ENCODE results near the gene CYB5B. TPM values are rescaled to one million over a fixed set of nuclear protein-coding genes. Genes with fewer than 3 reads are reported as not detected.
"Not testable (repeated sequence)": the region's sequence is repeated elsewhere in the genome, so short reads cannot be mapped to it uniquely, and the experiment has no call there.

CYB5B gene
- total RNA-seq, 2 experiments from 2014 or later = 179 to 183 TPM

- Mint-ChIP-seq H3K4me3 (no peak overlapping the region), H3K36me3 (ENCODE audit: low read depth) (no peaks in the 10 kb centered on the region), H3K9me3 (ENCODE audit: insufficient read depth) (no peaks in the 10 kb centered on the region), H3K4me1 (ENCODE audit: low read depth) (peaks cover 27% of the 10 kb centered on the region), H3K27ac (peak overlapping the region; percentile 86), H3K27me3 (ENCODE audit: low read depth) (no peaks in the 10 kb centered on the region)
- no peak for ATAC-seq
- ChIA-PET CTCF (interaction anchor here (0.8 to 5.4 kb wide), 3 partner anchors 11 to 1082 kb away, joined by 3 to 39 read pairs (median 10); no protein-coding TSS in a partner anchor), POLR2A (interaction anchor here (0.9 kb wide), 1 partner anchor 9 kb away, joined by 3 read pairs; no protein-coding TSS in a partner anchor)
- no peak for DNase-seq
Observed at GRCh38 chr16:69410219-69410990, 14.0 kb upstream of the CYB5B start.

GRCh38 chr16:69411064-69411985, 13.1 kb upstream of the CYB5B start:
- Mint-ChIP-seq H3K4me1 (ENCODE audit: low read depth) (peaks cover 27% of the 10 kb centered on the region), H3K36me3 (ENCODE audit: low read depth) (no peaks in the 10 kb centered on the region), H3K27me3 (ENCODE audit: low read depth) (no peaks in the 10 kb centered on the region), H3K9me3 (ENCODE audit: insufficient read depth) (no peaks in the 10 kb centered on the region), H3K27ac (peak overlapping the region; percentile 86), H3K4me3 (peak overlapping the region; percentile 49)
- ATAC-seq = peak; percentile 70
- CTCF ChIA-PET = interaction anchor here (0.8 to 5.4 kb wide), 6 partner anchors 12 to 1083 kb away, joined by 3 to 39 read pairs (median 7); no protein-coding TSS in a partner anchor
- POLR2A ChIA-PET = interaction anchor here (0.7 kb wide), 1 partner anchor 15 kb away, joined by 3 read pairs; no protein-coding TSS in a partner anchor
- DNase-seq = peak; percentile 43

- ChIA-PET CTCF (interaction anchor here (1.5 to 5.4 kb wide), 3 partner anchors 13 to 152 kb away, joined by 4 to 39 read pairs (median 10); no protein-coding TSS in a partner anchor), POLR2A (interaction anchor here (0.7 kb wide), 1 partner anchor 16 kb away, joined by 3 read pairs; no protein-coding TSS in a partner anchor)
- no peak overlapping the region for H3K4me3 Mint-ChIP-seq
- DNase-seq (no peak), ATAC-seq (no peak)
- H3K9me3 Mint-ChIP-seq (ENCODE audit: insufficient read depth) = no peaks in the 10 kb centered on the region
- H3K27ac Mint-ChIP-seq = no peak overlapping the region
- H3K27me3 Mint-ChIP-seq (ENCODE audit: low read depth) = no peaks in the 10 kb centered on the region
- H3K4me1 Mint-ChIP-seq (ENCODE audit: low read depth) = peaks cover 24% of the 10 kb centered on the region
- H3K36me3 Mint-ChIP-seq (ENCODE audit: low read depth) = no peaks in the 10 kb centered on the region
Observed at GRCh38 chr16:69412287-69412686, 12.1 kb upstream of the CYB5B start.

- H3K27ac Mint-ChIP-seq = no peak overlapping the region
- H3K9me3 Mint-ChIP-seq (ENCODE audit: insufficient read depth) = no peaks in the 10 kb centered on the region
- ATAC-seq (no peak), DNase-seq (no peak)
- ChIA-PET POLR2A (no interaction called here), CTCF (interaction anchor here (0.7 to 5.4 kb wide), 5 partner anchors 9 to 85 kb away, joined by 3 to 39 read pairs (median 6); no protein-coding TSS in a partner anchor)
- no peak overlapping the region for H3K4me3 Mint-ChIP-seq
- H3K27me3 Mint-ChIP-seq (ENCODE audit: low read depth) = no peaks in the 10 kb centered on the region
- H3K36me3 Mint-ChIP-seq (ENCODE audit: low read depth) = no peaks in the 10 kb centered on the region
- peaks cover 24% of the 10 kb centered on the region for H3K4me1 Mint-ChIP-seq (ENCODE audit: low read depth)
Observed at GRCh38 chr16:69413045-69413664, 11.3 kb upstream of the CYB5B start.

- H3K27ac Mint-ChIP-seq = no peak overlapping the region
- peaks cover under 1% of the 10 kb centered on the region for H3K4me1 Mint-ChIP-seq (ENCODE audit: low read depth)
- H3K27me3 Mint-ChIP-seq (ENCODE audit: low read depth) = no peaks in the 10 kb centered on the region
- ATAC-seq = no peak
- H3K36me3 Mint-ChIP-seq (ENCODE audit: low read depth) = no peaks in the 10 kb centered on the region
- H3K4me3 Mint-ChIP-seq = no peak overlapping the region
- ChIA-PET POLR2A (no interaction called here), CTCF (interaction anchor here (2.8 kb wide), 1 partner anchor 22 kb away, joined by 18 read pairs; no protein-coding TSS in a partner anchor)
- DNase-seq = no peak
- no peaks in the 10 kb centered on the region for H3K9me3 Mint-ChIP-seq (ENCODE audit: insufficient read depth)
Observed at GRCh38 chr16:69417520-69418199, 6.8 kb upstream of the CYB5B start.

GRCh38 chr16:69419956-69420355, 4.5 kb upstream of the CYB5B start:
- Mint-ChIP-seq H3K4me1 (ENCODE audit: low read depth) (peaks cover 12% of the 10 kb centered on the region), H3K27ac (no peak overlapping the region), H3K9me3 (ENCODE audit: insufficient read depth) (no peaks in the 10 kb centered on the region), H3K36me3 (ENCODE audit: low read depth) (peaks cover 7% of the 10 kb centered on the region), H3K4me3 (no peak overlapping the region), H3K27me3 (ENCODE audit: low read depth) (no peaks in the 10 kb centered on the region)
- DNase-seq (no peak), ATAC-seq (no peak)
- ChIA-PET CTCF (interaction anchor here (1.3 to 1.7 kb wide), 2 partner anchors 20 to 24 kb away, joined by 4 to 6 read pairs; no protein-coding TSS in a partner anchor), POLR2A (interaction anchor here (0.7 kb wide), 1 partner anchor 10 kb away, joined by 3 read pairs; no protein-coding TSS in a partner anchor)

GRCh38 chr16:69423189-69423588, 1.2 kb upstream of the CYB5B start:
- peak overlapping the region; percentile 55 for H3K4me3 Mint-ChIP-seq
- peaks cover 3% of the 10 kb centered on the region for H3K9me3 Mint-ChIP-seq (ENCODE audit: insufficient read depth)
- H3K4me1 Mint-ChIP-seq (ENCODE audit: low read depth) = peaks cover 26% of the 10 kb centered on the region
- ChIA-PET POLR2A (no interaction called here), CTCF (no interaction called here)
- no peaks in the 10 kb centered on the region for H3K27me3 Mint-ChIP-seq (ENCODE audit: low read depth)
- peaks cover 30% of the 10 kb centered on the region for H3K36me3 Mint-ChIP-seq (ENCODE audit: low read depth)
- DNase-seq (no peak), ATAC-seq (no peak)
- no peak overlapping the region for H3K27ac Mint-ChIP-seq

GRCh38 chr16:69424935-69425784, 741 bp downstream of the CYB5B start:
- no peak for DNase-seq
- Mint-ChIP-seq H3K36me3 (ENCODE audit: low read depth) (peaks cover 48% of the 10 kb centered on the region), H3K27ac (peak overlapping the region; percentile 91), H3K9me3 (ENCODE audit: insufficient read depth) (peaks cover 11% of the 10 kb centered on the region), H3K27me3 (ENCODE audit: low read depth) (no peaks in the 10 kb centered on the region), H3K4me1 (ENCODE audit: low read depth) (peaks cover 39% of the 10 kb centered on the region), H3K4me3 (peak overlapping the region; percentile 93)
- no peak for ATAC-seq
- CTCF ChIA-PET = interaction anchor here (0.7 to 1.6 kb wide), 5 partner anchors 10 to 140 kb away, joined by 3 to 20 read pairs (median 5); no protein-coding TSS in a partner anchor
- POLR2A ChIA-PET = interaction anchor here (0.8 to 1.6 kb wide), 10 partner anchors 10 to 144 kb away, joined by 3 to 9 read pairs (median 5); partner anchors contain the start of genes NFAT5 and TERF2

GRCh38 chr16:69428652-69429051, 4.2 kb downstream of the CYB5B start:
- H3K36me3 Mint-ChIP-seq (ENCODE audit: low read depth) = peaks cover 66% of the 10 kb centered on the region
- H3K27me3 Mint-ChIP-seq (ENCODE audit: low read depth) = no peaks in the 10 kb centered on the region
- DNase-seq (no peak), ATAC-seq (no peak)
- H3K9me3 Mint-ChIP-seq (ENCODE audit: insufficient read depth) = peaks cover 11% of the 10 kb centered on the region
- peaks cover 41% of the 10 kb centered on the region for H3K4me1 Mint-ChIP-seq (ENCODE audit: low read depth)
- ChIA-PET POLR2A (no interaction called here), CTCF (interaction anchor here (0.8 kb wide), 1 partner anchor 32 kb away, joined by 3 read pairs; no protein-coding TSS in a partner anchor)
- H3K27ac Mint-ChIP-seq = no peak overlapping the region
- no peak overlapping the region for H3K4me3 Mint-ChIP-seq

- POLR2A ChIA-PET; H3K27me3 Mint-ChIP-seq (ENCODE audit: low read depth); H3K4me3 Mint-ChIP-seq; ATAC-seq; DNase-seq: not testable (repeated sequence)
- peaks cover 67% of the 10 kb centered on the region for H3K36me3 Mint-ChIP-seq (ENCODE audit: low read depth)
- peaks cover 11% of the 10 kb centered on the region for H3K9me3 Mint-ChIP-seq (ENCODE audit: insufficient read depth)
- H3K4me1 Mint-ChIP-seq (ENCODE audit: low read depth) = peaks cover 41% of the 10 kb centered on the region
- CTCF ChIA-PET = interaction anchor here (0.9 kb wide), 1 partner anchor 33 kb away, joined by 3 read pairs; no protein-coding TSS in a partner anchor
- peak overlapping the region; percentile 4 for H3K27ac Mint-ChIP-seq
Observed at GRCh38 chr16:69429058-69429640, 4.7 kb downstream of the CYB5B start.

Data from activated CD8-positive, alpha-beta T cell treated with anti-CD3 and anti-CD28 coated beads, Interleukin-2, amount 10 ng/mL, durations not matched to agents 7 days and 5 days (primary cell).